Astrocyte of the cerebellum (primary cell): Measurements from ENCODE around the gene MIA2.

Source experiments
- DNase-seq: peaks from one replicate; pipeline ENCODE4 v3.0.0-alpha.2; 2011; ENCODE audit warnings: low read depth
- H3K4me3 ChIP-seq: 2 replicates; pipeline ENCODE4 v1.5.1; 2011; ENCODE audit warnings: mild to moderate bottlenecking, low read depth, low read length, moderate library complexity
- CTCF ChIP-seq: IDR thresholded peaks from 2 replicates; pipeline ENCODE4 v1.5.1; 2012; ENCODE audit warnings: low read length, low read depth, moderate library complexity, mild to moderate bottlenecking; ENCODE audit errors: missing control alignments
- in situ Hi-C: cut with HindIII; loops from 2 replicates; pipeline ENCODE4 v1.10.0; 2017; ENCODE audit warnings: low sequenced_read_pairs

MIA2 gene

GRCh38 chr14:39374851-39375250 lies 141.1 kb downstream of the MIA2 start:
- peak; percentile 19 for DNase-seq
- in situ Hi-C loops = no loop called here
- H3K4me3 ChIP-seq = no peak overlapping the region
- TF ChIP-seq CTCF = no peak

- no peak for TF ChIP-seq CTCF
- in situ Hi-C loops = no loop called here
- DNase-seq = no peak
Observed at GRCh38 chr14:39376667-39377403, 143.1 kb downstream of the MIA2 start.

GRCh38 chr14:39381366-39381765 lies 147.7 kb downstream of the MIA2 start:
- in situ Hi-C loops = no loop called here
- TF ChIP-seq CTCF = no peak
- DNase-seq = no peak
- no peak overlapping the region for H3K4me3 ChIP-seq

More at GRCh38 chr14:39376667-39377403, 143.1 kb downstream of the MIA2 start:
- H3K4me3 ChIP-seq = no peak overlapping the region

- no peak for DNase-seq
- no peak overlapping the region for H3K4me3 ChIP-seq
- TF ChIP-seq CTCF = no peak
- in situ Hi-C loops = no loop called here
Observed at GRCh38 chr14:39382463-39382862, 148.7 kb downstream of the MIA2 start.

GRCh38 chr14:39383026-39383660 lies 149.4 kb downstream of the MIA2 start:
- no peak for TF ChIP-seq CTCF
- H3K4me3 ChIP-seq = no peak overlapping the region
- in situ Hi-C loops = no loop called here
- no peak for DNase-seq

GRCh38 chr14:39383741-39384140 lies 150.0 kb downstream of the MIA2 start:
- no peak overlapping the region for H3K4me3 ChIP-seq
- no peak for TF ChIP-seq CTCF
- in situ Hi-C loops = no loop called here
- no peak for DNase-seq
